HG02678 (cell line): Measurements from ENCODE around the gene INTS2.
"Not testable (repeated sequence)": the region's sequence is repeated elsewhere in the genome, so short reads cannot be mapped to it uniquely, and the experiment has no call there.

ENCODE experiments used
- ATAC-seq: cut with Tn5 transposase; IDR thresholded peaks from one replicate; pipeline ENCODE4 v1.9.1; 2021; ENCODE audit warnings: mild to moderate bottlenecking, moderate library complexity; ENCODE audit not compliant: unreplicated experiment

INTS2 gene

GRCh38 chr17:61927208-61928100, at the start of gene INTS2:
Gene INTS2, minus strand, starts transcription at chr17:61927982. Its CDS starts 1,338 bp downstream, at chr17:61926644.
- peak; percentile 79 for ATAC-seq

- ATAC-seq, result no peak
These were observed 46.3 kb upstream of the INTS2 start for GRCh38 chr17:61974115-61974514.

- no peak for ATAC-seq
These were observed 44.5 kb upstream of the INTS2 start for GRCh38 chr17:61972311-61972710.

GRCh38 chr17:61970030-61970429, 42.2 kb upstream of the INTS2 start:
- no peak for ATAC-seq

- no peak for ATAC-seq
These were observed 41.0 kb upstream of the INTS2 start for GRCh38 chr17:61968757-61969156.

- no peak for ATAC-seq
These were observed 39.9 kb upstream of the INTS2 start for GRCh38 chr17:61967729-61968128.

GRCh38 chr17:61966191-61966590, 38.4 kb upstream of the INTS2 start:
- no peak for ATAC-seq

- no peak for ATAC-seq
These were observed 27.8 kb upstream of the INTS2 start for GRCh38 chr17:61955619-61956018.

- no peak for ATAC-seq
These were observed 19.7 kb upstream of the INTS2 start for GRCh38 chr17:61947367-61948078.

GRCh38 chr17:61946359-61946758, 18.6 kb upstream of the INTS2 start:
- no peak for ATAC-seq

- no peak for ATAC-seq
These were observed 15.3 kb upstream of the INTS2 start for GRCh38 chr17:61943117-61943516.

GRCh38 chr17:61942085-61942484, 14.3 kb upstream of the INTS2 start:
- no peak for ATAC-seq

- peak; percentile 14 for ATAC-seq
These were observed 287 bp upstream of the INTS2 start for GRCh38 chr17:61928101-61928436.

- no peak for ATAC-seq
These were observed 965 bp downstream of the INTS2 start for GRCh38 chr17:61926826-61927207.

GRCh38 chr17:61915162-61915561, 12.6 kb downstream of the INTS2 start:
- not testable (repeated sequence) for ATAC-seq

- ATAC-seq, result no peak
These were observed 19.3 kb downstream of the INTS2 start for GRCh38 chr17:61908292-61909037.

- no peak for ATAC-seq
These were observed 20.4 kb downstream of the INTS2 start for GRCh38 chr17:61907361-61907760.

GRCh38 chr17:61904094-61904710, 23.6 kb downstream of the INTS2 start:
- peak; percentile 88 for ATAC-seq

- no peak for ATAC-seq
These were observed 24.5 kb downstream of the INTS2 start for GRCh38 chr17:61903251-61903650.

- no peak for ATAC-seq
These were observed 30.1 kb downstream of the INTS2 start for GRCh38 chr17:61897548-61898180.

GRCh38 chr17:61895391-61895790, 32.4 kb downstream of the INTS2 start:
- ATAC-seq, result no peak
